ENCODE data around the gene GRM3. TPM values are rescaled to one million over a fixed set of nuclear protein-coding genes. Genes with fewer than 3 reads are reported as not detected.
"Not testable (repeated sequence)": the region's sequence is repeated elsewhere in the genome, so short reads cannot be mapped to it uniquely, and the experiment has no call there.

The GRM3 gene
- total RNA-seq = not detected

DNA sequence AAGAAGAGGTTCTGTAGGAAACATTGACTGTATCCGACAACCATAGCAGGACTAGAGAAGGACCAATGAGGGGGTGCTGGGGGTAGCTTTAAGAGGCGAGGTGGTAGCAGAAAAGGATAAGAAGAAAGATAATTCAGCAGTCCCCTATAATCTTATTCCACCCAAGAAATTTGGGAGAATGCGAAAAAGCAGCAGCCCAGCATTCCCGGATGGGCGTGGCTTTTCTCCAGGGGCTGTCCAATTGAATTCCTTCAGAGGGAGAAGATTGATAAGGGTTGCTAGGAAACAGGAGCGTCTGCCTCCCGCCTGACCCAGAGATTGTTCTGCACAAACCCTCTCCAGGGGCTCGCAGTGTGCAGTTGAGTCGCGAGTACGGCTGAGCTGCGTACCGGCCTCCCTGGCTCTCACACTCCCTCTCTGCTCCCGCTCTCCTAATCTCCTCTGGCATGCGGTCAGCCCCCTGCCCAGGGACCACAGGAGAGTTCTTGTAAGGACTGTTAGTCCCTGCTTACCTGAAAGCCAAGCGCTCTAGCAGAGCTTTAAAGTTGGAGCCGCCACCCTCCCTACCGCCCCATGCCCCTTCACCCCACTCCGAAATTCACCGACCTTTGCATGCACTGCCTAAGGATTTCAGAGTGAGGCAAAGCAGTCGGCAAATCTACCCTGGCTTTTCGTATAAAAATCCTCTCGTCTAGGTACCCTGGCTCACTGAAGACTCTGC lies at the start of gene GRM3:
TSS of gene GRM3 (plus strand) at position 349 of the 721 bp plus-strand sequence. CDS start 121,237 bp downstream, outside the sequence.
- ATAC-seq = peak; percentile 30
- ChIA-PET POLR2A (interaction anchor here (0.6 kb wide), 1 partner anchor 11 kb away, joined by 3 read pairs; no protein-coding TSS in a partner anchor), CTCF (no interaction called here)
- H3K27me3 Mint-ChIP-seq = peaks cover 19% of the 10 kb centered on the region
- no peaks in the 10 kb centered on the region for H3K36me3 Mint-ChIP-seq (ENCODE audit: low read depth)
- DNase-seq = no peak
- no peak within 1 kb of the TSS for H3K27ac Mint-ChIP-seq
- H3K4me3 Mint-ChIP-seq = no peak within 1 kb of the TSS
- intact Hi-C loops (cut with DNase I, micrococcal nuclease) = no loop called here
- no peaks in the 10 kb centered on the region for H3K9me3 Mint-ChIP-seq (ENCODE audit: low read depth)
- no peaks in the 10 kb centered on the region for H3K4me1 Mint-ChIP-seq

DNA sequence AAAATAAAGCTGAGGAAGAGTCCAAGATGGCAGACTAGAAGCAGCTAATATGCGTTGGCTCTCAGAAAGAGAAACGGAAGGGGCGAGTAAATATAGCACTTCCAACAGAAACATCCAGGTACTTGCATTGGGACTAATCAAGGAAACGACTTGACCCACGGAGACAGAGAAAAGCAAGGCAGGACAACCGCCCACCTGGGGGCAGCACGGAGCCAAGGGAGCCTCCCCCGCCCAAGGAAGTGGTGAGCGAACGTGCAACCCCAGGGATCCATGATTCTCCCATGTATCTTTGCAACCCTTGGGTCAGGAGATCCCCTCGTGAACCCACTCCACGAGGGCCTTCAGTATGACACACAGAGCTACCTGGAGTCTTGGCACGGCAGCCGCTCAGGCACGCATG lies 45.4 kb upstream of the GRM3 start:
- H3K27ac Mint-ChIP-seq = no peak overlapping the region
- H3K4me3 Mint-ChIP-seq = no peak overlapping the region
- POLR2A ChIA-PET = no interaction called here

DNA sequence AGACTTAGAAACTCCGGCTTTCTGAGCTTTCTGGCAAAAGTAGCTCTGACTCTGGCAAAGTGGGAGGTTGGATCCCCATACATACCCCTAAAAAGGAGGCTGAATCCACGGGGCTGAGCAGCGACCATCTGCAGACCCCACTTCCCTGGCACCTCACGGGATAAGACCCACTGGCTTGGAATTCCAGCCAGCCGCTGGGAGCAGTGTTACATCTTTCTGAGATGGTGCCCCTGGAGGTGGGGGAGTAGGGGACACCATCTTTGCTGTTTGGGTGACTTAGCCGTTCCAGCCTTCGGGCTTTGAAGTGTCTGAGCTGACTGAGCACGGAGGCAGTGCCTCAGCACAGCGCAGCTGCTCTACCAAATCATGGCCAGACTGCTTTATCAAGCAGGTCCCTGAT lies 45.0 kb upstream of the GRM3 start:
- ATAC-seq = no peak
- no peaks in the 10 kb centered on the region for H3K4me1 Mint-ChIP-seq
- no peak overlapping the region for H3K4me3 Mint-ChIP-seq
- ChIA-PET POLR2A (no interaction called here), CTCF (no interaction called here)
- no peak for DNase-seq
- H3K9me3 Mint-ChIP-seq (ENCODE audit: low read depth) = no peaks in the 10 kb centered on the region
- no peaks in the 10 kb centered on the region for H3K27me3 Mint-ChIP-seq
- intact Hi-C loops (cut with DNase I, micrococcal nuclease) = no loop called here
- no peak overlapping the region for H3K27ac Mint-ChIP-seq
- H3K36me3 Mint-ChIP-seq (ENCODE audit: low read depth) = no peaks in the 10 kb centered on the region

More for the DNA sequence above, 45.4 kb upstream of the GRM3 start:
- ATAC-seq (no peak), DNase-seq (no peak)
- Mint-ChIP-seq H3K27me3 (no peaks in the 10 kb centered on the region), H3K4me1 (no peaks in the 10 kb centered on the region), H3K36me3 (ENCODE audit: low read depth) (no peaks in the 10 kb centered on the region), H3K9me3 (ENCODE audit: low read depth) (no peaks in the 10 kb centered on the region)
- intact Hi-C loops (cut with DNase I, micrococcal nuclease) = no loop called here
- CTCF ChIA-PET = interaction anchor here (0.5 kb wide), 1 partner anchor 133 kb away, joined by 3 read pairs; no protein-coding TSS in a partner anchor

DNA sequence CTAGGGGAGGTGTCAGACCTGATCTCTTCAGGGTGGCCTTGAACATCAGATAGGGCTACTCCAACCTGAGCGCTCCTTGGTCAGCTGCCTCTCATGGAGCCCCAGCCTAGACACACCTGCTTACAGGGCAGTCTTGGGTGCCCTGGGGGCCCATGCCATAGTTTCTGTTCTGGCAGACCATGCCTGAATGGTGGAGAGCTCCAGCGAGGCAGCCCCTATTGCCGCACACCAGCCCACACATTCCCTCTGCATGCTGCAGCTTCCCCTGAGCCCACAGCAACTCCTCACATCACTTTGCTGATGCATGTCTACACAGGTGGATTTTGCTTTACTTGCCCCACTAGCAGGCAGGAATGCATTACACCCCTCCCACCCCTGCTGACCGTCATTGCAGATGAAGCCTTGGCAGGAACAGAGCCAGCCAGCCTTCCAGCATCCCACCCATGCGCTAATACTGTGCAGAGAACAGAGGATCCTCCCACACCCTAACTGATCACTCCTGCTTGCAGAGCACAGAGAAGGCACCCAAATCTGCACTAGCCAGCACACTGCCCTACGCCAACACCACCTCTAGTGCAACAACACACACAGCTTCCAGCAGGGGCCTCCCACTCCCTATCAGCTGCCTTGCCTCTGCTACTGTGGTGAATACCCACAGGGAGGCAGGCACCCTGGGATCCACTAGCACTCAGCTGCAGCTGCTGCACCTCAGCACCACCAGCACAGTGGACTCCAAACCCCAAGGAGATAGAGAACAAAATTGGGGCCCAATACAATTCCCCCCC lies 43.0 kb upstream of the GRM3 start:
- ATAC-seq = no peak
- POLR2A ChIA-PET = no interaction called here
- Mint-ChIP-seq H3K4me1 (no peaks in the 10 kb centered on the region), H3K27ac (no peak overlapping the region), H3K9me3 (ENCODE audit: low read depth) (no peaks in the 10 kb centered on the region), H3K36me3 (ENCODE audit: low read depth) (no peaks in the 10 kb centered on the region), H3K27me3 (no peaks in the 10 kb centered on the region), H3K4me3 (no peak overlapping the region)
- DNase-seq = no peak
- CTCF ChIA-PET = interaction anchor here (0.6 kb wide), 1 partner anchor 483 kb away, joined by 4 read pairs; no protein-coding TSS in a partner anchor
- intact Hi-C loops (cut with DNase I, micrococcal nuclease) = no loop called here

DNA sequence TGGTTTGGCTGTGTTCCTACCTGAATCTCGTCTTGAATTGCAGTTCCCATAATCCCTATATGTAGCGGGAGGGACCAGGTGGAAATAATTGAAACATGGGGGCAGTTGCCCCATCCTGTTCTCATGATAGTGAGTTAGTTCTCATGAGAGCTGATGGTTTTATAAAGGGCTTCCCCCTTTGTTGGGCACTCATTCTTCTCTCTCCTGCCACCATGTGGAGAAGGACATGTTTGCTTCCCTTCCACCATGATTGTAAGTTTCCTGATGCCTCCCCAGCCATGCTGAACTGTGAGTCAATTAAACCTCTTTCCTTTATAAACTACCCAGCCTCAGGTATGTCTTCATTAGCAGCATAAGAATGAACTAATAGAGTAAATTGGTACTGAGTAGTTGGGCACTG lies 28.0 kb upstream of the GRM3 start:
- intact Hi-C loops (cut with DNase I, micrococcal nuclease); ATAC-seq: not testable (repeated sequence)

DNA sequence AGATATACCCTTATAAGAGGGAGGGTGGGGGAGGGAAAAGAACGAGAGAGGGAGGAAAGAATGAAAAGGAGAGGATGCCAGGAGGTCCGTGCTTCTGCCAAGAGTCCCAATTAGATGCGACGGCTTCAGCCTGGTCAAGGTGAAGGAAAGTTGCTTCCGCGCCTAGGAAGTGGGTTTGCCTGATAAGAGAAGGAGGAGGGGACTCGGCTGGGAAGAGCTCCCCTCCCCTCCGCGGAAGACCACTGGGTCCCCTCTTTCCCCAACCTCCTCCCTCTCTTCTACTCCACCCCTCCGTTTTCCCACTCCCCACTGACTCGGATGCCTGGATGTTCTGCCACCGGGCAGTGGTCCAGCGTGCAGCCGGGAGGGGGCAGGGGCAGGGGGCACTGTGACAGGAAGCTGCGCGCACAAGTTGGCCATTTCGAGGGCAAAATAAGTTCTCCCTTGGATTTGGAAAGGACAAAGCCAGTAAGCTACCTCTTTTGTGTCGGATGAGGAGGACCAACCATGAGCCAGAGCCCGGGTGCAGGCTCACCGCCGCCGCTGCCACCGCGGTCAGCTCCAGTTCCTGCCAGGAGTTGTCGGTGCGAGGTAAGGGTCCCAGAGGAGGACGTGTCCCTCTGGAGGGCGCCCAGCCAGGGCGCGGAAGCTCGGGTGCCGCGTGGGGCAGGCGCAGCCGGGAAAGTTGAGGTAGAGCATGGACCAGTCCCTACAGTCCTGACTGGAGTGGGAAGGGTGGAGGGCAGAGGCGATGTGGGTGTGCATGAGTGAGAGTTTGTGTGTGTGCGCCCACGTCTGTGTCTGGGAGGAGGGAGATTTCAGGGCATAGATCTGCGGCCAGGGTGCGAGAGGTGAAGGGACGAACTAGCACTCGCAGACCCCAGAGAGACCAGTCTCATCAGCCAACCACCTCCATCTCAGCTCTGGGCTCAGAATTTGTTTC lies 844 bp downstream of the GRM3 start:
- DNase-seq = no peak
- no peak overlapping the region for H3K27ac Mint-ChIP-seq
- H3K9me3 Mint-ChIP-seq (ENCODE audit: low read depth) = no peaks in the 10 kb centered on the region
- ChIA-PET POLR2A (interaction anchor here (0.6 kb wide), 1 partner anchor 10 kb away, joined by 3 read pairs; no protein-coding TSS in a partner anchor), CTCF (no interaction called here)
- intact Hi-C loops (cut with DNase I, micrococcal nuclease) = no loop called here
- H3K27me3 Mint-ChIP-seq = peaks cover 19% of the 10 kb centered on the region
- no peaks in the 10 kb centered on the region for H3K36me3 Mint-ChIP-seq (ENCODE audit: low read depth)
- H3K4me3 Mint-ChIP-seq = no peak overlapping the region
- H3K4me1 Mint-ChIP-seq = no peaks in the 10 kb centered on the region
- no peak for ATAC-seq

More for the DNA sequence above, 28.0 kb upstream of the GRM3 start:
- H3K4me3 Mint-ChIP-seq; H3K4me1 Mint-ChIP-seq; DNase-seq; POLR2A ChIA-PET; CTCF ChIA-PET; H3K36me3 Mint-ChIP-seq (ENCODE audit: low read depth); H3K27ac Mint-ChIP-seq; H3K27me3 Mint-ChIP-seq: not testable (repeated sequence)
- peaks cover 15% of the 10 kb centered on the region for H3K9me3 Mint-ChIP-seq (ENCODE audit: low read depth)

DNA sequence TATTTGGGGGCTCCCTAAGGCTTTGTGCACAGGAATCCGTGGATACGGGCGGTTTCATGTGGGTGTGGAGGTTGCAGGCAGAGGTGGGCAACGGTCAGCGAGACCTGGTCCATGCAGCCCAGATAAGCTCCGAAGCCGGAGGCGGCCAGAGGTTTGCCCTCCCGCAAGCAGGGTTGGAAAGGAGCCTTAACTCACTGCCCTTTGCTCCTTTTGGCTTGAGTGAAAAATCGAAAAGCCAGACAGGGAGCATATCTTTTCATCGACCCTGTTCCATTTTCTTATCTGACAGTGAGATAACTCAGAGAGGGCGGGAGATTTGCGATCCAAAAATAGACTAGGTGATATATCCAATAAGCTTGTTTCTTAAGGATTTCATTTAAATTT lies 1.5 kb downstream of the GRM3 start:
- Mint-ChIP-seq H3K9me3 (ENCODE audit: low read depth) (no peaks in the 10 kb centered on the region), H3K4me3 (no peak overlapping the region), H3K27ac (no peak overlapping the region), H3K36me3 (ENCODE audit: low read depth) (no peaks in the 10 kb centered on the region), H3K27me3 (peaks cover 19% of the 10 kb centered on the region), H3K4me1 (no peaks in the 10 kb centered on the region)
- intact Hi-C loops (cut with DNase I, micrococcal nuclease) = no loop called here
- POLR2A ChIA-PET = no interaction called here
- CTCF ChIA-PET = no interaction called here
- DNase-seq (no peak), ATAC-seq (no peak)

DNA sequence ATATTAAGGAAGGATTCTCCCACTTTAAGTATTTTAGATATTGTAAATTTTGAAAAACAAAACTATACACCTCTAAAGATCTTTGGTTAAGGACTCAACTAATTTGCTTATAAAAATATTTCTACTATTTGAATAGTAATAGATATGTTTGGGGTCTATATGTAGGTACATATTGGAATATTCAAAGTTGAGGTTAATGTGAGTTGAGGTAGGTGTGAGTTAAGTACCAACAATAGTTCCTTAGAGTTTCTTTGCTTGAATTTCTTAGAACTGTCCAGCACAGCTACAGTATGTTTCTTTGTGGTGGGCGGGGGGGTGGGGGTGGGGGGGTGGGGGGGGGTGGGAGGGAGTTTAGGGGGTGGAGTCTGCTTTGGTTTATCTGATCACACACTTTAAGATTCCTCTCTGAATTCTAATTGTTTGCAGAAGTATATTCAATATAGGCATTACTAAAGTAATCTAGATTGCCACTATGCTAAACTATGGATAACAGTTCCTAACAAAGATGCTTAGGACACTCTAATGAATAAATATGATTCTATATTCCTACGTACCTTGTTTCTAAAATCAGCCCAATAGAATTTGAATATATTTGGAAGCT lies 2.1 kb downstream of the GRM3 start:
- H3K27ac Mint-ChIP-seq = no peak overlapping the region
- no peak for ATAC-seq
- no peaks in the 10 kb centered on the region for H3K9me3 Mint-ChIP-seq (ENCODE audit: low read depth)
- ChIA-PET CTCF (no interaction called here), POLR2A (no interaction called here)
- intact Hi-C loops (cut with DNase I, micrococcal nuclease) = no loop called here
- H3K4me3 Mint-ChIP-seq = no peak overlapping the region
- DNase-seq = no peak
- H3K36me3 Mint-ChIP-seq (ENCODE audit: low read depth) = no peaks in the 10 kb centered on the region
- H3K27me3 Mint-ChIP-seq = peaks cover 18% of the 10 kb centered on the region
- no peaks in the 10 kb centered on the region for H3K4me1 Mint-ChIP-seq

DNA sequence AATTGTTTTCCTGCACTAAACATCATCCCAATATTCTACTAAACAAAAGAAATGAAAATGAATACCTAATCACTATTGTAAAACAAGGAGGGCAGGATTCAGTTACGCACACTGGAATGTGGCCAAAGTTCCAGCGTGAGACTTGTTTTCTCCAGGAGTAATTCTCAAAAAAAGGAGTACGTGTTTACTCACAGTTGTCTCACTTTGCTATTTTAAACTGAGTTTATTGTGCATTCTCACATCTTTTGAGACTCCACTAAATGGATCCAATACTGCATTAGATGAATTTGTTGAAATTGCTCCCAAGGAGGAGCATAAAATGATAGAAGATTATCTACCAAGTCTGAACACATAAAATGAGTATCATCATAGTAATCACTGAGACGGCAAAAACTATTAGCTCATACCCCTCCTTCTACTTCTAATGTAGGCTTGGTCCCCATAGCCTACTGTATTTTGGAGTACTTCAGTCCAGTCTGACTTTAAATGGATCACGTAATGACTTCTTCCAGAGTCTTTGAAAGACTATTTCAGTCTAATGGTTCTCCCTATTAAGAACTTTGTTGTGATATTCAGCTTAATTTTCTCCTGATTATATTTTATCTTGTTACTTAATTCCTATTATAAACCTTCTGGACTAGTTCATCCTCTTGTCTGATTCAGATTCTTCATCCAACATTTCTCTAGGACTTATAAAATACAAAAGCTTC lies 3.8 kb downstream of the GRM3 start:
- Mint-ChIP-seq H3K4me1 (no peaks in the 10 kb centered on the region), H3K27ac (no peak overlapping the region), H3K4me3 (no peak overlapping the region), H3K36me3 (ENCODE audit: low read depth) (no peaks in the 10 kb centered on the region), H3K27me3 (peaks cover 14% of the 10 kb centered on the region), H3K9me3 (ENCODE audit: low read depth) (no peaks in the 10 kb centered on the region)
- intact Hi-C loops (cut with DNase I, micrococcal nuclease) = no loop called here
- CTCF ChIA-PET = no interaction called here
- DNase-seq (no peak), ATAC-seq (no peak)
- POLR2A ChIA-PET = interaction anchor here (0.5 kb wide), 1 partner anchor 576 kb away, joined by 3 read pairs; no protein-coding TSS in a partner anchor

DNA sequence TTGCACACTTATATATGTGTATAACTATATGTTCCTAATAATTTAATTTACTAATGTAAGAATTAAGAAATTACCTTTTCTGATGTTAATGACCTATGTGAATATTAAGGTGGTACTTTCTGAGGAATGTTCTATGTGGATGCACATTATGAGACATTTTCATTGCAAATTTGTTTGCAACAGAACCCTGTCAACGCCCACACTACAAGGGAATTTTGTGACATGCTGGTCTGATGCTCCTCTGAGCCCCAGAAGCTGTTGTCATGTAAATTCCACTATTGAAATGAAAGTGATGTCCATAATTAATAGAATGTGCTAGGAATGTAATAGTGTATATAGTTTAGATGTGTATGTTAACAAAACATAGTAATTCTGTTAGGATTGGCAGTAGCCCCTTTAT lies 4.5 kb downstream of the GRM3 start:
- no peaks in the 10 kb centered on the region for H3K9me3 Mint-ChIP-seq (ENCODE audit: low read depth)
- DNase-seq = no peak
- peaks cover 13% of the 10 kb centered on the region for H3K27me3 Mint-ChIP-seq
- CTCF ChIA-PET = no interaction called here
- POLR2A ChIA-PET = no interaction called here
- ATAC-seq = no peak
- H3K27ac Mint-ChIP-seq = no peak overlapping the region
- H3K4me3 Mint-ChIP-seq = no peak overlapping the region
- H3K36me3 Mint-ChIP-seq (ENCODE audit: low read depth) = no peaks in the 10 kb centered on the region
- intact Hi-C loops (cut with DNase I, micrococcal nuclease) = no loop called here
- H3K4me1 Mint-ChIP-seq = no peaks in the 10 kb centered on the region
